K562 (cell line): ENCODE data around the gene LCN15. TPM values are rescaled to one million over a fixed set of nuclear protein-coding genes. Genes with fewer than 3 reads are reported as not detected.

Source experiments
- GATA2 ChIP-seq: sonication (generic); formaldehyde crosslinking; IDR thresholded peaks from 2 replicates; pipeline ENCODE4 v1.4.0; 2020; ENCODE audit warnings: mild to moderate bottlenecking, missing genetic modification reagents
- HNRNPLL ChIP-seq: fragments of 200-400 bp; formaldehyde crosslinking; IDR thresholded peaks from 2 replicates; pipeline ENCODE4 v1.6.1; 2017; ENCODE audit warnings: low read length, low read depth, mild to moderate bottlenecking; ENCODE audit not compliant: poor library complexity, severe bottlenecking
- MLX ChIP-seq, 2 experiments: fragments of 450-650 bp in 1 of 2; sonication (generic) in 1 of 2; formaldehyde crosslinking; conservative IDR thresholded peaks; 2 replicates each; pipeline versions ENCODE4 v1.4.0 to v1.8.1; 2020 to 2022; ENCODE audit warnings: mild to moderate bottlenecking in 1 of 2, missing genetic modification reagents in 1 of 2
- RREB1 ChIP-seq: fragments of 250-450 bp; sonication (Bioruptor Pico); IDR thresholded peaks from 2 replicates; pipeline ENCODE4 v1.4.0; 2020
- SIN3A ChIP-seq, 2 experiments: fragments of 150-350 bp in 1 of 2; IDR thresholded peaks; 2 replicates each; pipeline ENCODE4 v1.6.1; 2011 to 2016; ENCODE audit warnings: borderline replicate concordance in 2 of 2, low read depth in 2 of 2, low read length in 2 of 2, mild to moderate bottlenecking in 2 of 2, moderate library complexity in 2 of 2; ENCODE audit not compliant: control insufficient read depth in 1 of 2
- ZBED1 ChIP-seq: IDR thresholded peaks from 2 replicates; pipeline ENCODE4 v1.6.1; 2014
- polyA plus RNA-seq, 8 experiments: library from polyadenylated mRNA; depleted of rRNA in 4 of 8; stranded (reverse) in 5 of 8; unstranded in 3 of 8; fragments of >200 nt; fragmentation: Nextera tagmentation in 2 of 8; fragmentation: Illumina TruSeq in 1 of 8; extraction: Ambion mirVana in 2 of 8; extraction: Trizol in 1 of 8; gene quantifications; 2 replicates each; pipeline versions ENCODE4 v1.2.1 to v1.2.3, GENCODE V29; 2011 to 2014; ENCODE audit warnings: inconsistent platforms in 1 of 8, missing spikeins in 1 of 8
- total RNA-seq, 7 experiments: library from RNA; depleted of rRNA in 6 of 7; stranded (reverse); fragments of >200 nt in 6 of 7; fragmentation: Illumina TruSeq in 2 of 7; extraction: Trizol in 2 of 7; gene quantifications; 2 replicates each; pipeline versions ENCODE4 v1.2.1 to v1.2.3, GENCODE V29; 2011 to 2021; ENCODE audit warnings: low replicate concordance in 1 of 7

LCN15 gene
- total and polyA plus RNA-seq, 9 of the 15 experiments (the other 6 are each of a cell fraction or from before 2014, with no cell fraction given) = 0.66 TPM; not detected in 8

- TF ChIP-seq RREB1 (CRISPR knock-in tag) (no peak), HNRNPLL (no peak), ZBED1 (no peak), SIN3A (IDR thresholded peaks at IDR 0.05; ENCODE audit: borderline replicate concordance in 2 of 2, control insufficient read depth in 1 of 2, low read depth in 2 of 2, low read length in 2 of 2) (no peak), GATA2 (CRISPR knock-in tag) (no peak), MLX (CRISPR knock-in tag; conservative IDR thresholded peaks at IDR 0.05) (no peak)
Observed at GRCh38 chr9:136804509-136805206, 40.3 kb upstream of the LCN15 start (continued).
